ENCODE measurements around the gene HAX1.
"Not testable (repeated sequence)": the region's sequence is repeated elsewhere in the genome, so short reads cannot be mapped to it uniquely, and the experiment has no call there.

Gene HAX1

GRCh38 chr1:154287591-154287990 lies 15.2 kb downstream of the HAX1 start:
- not testable (repeated sequence) for DNase-seq

GRCh38 chr1:154288661-154289060 lies 16.2 kb downstream of the HAX1 start:
- DNase-seq, result no peak

GRCh38 chr1:154290921-154291320 lies 18.5 kb downstream of the HAX1 start:
- DNase-seq, result no peak

GRCh38 chr1:154295408-154296235 lies 23.2 kb downstream of the HAX1 start:
- no peak for DNase-seq

DNA sequence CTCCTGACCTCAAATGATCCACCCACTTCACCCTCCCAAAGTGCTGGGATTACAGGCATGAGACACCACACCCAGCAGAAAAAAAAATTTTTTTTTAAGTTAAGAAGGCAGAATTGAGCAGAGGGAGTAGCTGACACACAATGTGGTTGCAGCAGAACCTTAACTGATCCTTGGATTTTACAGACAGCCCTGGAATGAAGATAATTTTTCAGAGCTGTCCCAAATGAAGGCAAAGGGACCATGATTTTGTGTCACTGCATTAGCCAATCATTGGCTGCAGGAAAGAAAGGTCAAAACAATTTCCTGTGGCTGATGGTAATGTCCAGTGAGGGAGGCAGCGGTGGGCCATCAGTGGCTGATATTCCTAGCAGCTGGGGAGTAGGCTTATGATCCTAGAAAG lies 29.2 kb downstream of the HAX1 start:
- DNase-seq, result no peak

DNA sequence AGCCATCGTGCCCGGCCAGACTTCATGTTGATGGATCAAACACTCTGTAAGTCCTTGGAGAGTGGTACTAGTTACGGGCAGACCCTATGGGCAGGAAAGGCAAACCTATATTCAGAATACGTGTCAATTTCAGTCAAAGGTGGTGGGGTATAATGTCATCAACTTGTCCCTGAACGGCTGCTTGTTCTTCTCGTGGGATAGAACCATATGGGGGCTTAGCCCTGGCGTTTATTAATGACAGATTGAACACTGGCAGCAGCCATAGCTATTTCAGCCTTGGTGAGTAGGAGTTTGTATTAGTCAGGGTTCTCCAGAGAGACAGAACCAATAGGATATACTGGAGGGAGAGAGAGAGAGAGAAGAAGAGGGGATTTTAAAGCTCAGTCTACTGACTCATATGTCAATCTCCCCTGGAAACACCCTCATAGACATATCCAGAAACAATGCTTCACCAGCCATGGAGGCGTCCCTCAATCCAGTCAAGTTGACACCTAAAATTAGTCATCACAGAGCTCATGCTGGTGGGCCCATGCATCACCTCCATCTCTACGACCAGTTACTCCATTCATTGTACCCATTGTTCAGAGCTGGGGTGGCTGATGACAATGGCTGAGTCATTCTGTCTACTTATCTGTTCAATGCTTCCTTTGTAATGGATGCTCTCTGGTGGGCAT lies 32.4 kb downstream of the HAX1 start:
- DNase-seq, result no peak

DNA sequence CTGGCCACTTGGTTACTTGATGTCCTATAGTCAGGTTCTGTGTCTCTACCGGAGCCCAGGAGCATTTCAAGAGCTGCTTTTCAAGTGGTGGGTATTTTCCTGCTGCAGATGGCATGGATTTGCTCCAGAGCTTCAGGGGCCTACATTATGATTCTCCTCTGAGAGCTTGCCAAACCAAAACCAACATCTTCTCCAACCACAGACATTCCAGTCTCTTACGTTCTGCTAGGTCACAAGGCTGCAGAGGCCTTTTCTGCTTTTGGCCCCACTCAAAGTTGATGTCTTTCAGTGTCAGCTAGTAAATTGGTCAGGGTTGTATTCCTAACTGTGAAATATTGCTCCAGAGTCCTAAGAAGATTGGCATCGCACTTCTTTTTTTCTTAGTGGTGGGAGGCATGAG lies 33.7 kb downstream of the HAX1 start:
- no peak for DNase-seq

- not testable (repeated sequence) for DNase-seq
These were observed 35.3 kb downstream of the HAX1 start for GRCh38 chr1:154307670-154308270.

DNA sequence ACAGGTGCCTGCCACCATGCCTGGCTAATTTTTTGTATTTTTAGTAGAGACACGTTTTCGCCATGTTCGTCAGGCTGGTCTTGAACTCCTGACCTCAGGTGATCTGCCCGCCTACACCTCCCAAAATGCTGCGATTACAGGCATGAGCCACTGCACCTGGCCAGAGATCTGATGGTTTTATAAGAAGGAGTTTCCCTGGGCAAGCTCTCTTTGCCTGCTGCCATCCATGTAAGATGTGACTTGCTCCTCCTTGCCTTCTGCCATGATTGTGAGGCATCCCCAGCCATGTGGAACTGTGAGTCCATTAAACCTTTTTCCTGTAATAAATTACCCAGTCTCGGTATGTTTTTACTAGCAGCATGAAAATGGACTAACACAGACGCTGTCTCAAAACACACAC lies 36.7 kb downstream of the HAX1 start:
- DNase-seq, result not testable (repeated sequence)

DNA sequence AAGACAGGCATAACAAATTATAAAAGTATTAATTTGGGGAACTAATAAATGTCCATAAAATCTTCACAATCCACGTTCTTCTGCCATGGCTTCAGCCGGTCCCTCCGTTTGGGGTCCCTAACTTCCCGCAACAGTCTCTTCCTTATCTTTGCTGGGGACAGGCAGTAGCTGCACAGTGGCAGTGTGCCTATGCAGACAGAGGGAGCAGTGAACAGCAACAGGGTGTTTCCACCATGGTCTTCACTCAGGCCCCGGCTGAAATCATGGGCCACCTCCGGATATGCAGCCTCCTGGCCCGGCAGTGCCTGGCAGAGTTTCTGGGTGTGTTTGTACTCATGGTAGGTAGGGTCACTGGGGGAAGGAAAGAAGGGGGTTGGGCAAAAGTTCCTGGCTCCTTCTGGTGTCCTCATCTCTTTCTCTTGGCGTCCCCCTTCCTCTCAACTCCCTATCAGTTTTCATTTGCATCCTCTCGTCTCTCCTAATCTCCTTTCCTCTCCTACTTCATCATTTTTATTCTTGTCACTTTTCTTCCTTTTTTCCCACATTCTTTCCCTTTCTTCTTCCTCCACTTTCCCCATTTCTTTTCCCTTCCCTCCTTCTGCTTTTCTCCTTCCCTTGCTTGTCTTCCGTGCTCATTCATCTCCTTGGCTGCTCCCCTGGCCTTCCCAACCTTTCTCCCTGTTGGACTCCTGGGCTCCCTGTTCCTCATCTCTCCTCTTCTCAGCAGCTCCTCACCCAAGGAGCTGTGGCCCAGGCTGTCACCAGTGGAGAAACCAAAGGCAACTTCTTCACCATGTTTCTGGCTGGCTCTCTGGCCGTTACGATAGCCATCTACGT lies 40.0 kb downstream of the HAX1 start:
- not testable (repeated sequence) for DNase-seq

- no peak for DNase-seq
These were observed 40.6 kb downstream of the HAX1 start for GRCh38 chr1:154313066-154313356.

- not testable (repeated sequence) for DNase-seq
These were observed 41.8 kb downstream of the HAX1 start for GRCh38 chr1:154314226-154314625.

DNA sequence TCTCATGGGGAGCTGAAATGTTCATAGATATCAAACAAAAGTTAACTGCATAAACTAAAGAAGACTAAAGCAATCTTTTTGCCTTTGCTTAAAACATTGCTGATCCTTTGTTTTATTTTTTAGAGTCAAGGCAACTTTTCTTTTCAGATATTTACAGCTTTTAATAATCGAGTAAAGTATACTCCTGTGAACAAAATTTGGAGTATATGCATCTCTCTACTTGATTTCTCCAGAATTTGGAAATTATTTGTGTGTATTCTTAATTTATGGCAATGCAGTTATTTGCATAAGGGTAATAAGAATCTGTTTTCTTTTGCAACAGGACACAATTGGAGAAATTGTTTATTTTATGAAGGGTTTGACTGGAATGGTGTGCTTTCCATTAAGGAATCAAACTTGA lies 44.3 kb downstream of the HAX1 start:
- no peak for DNase-seq

DNA sequence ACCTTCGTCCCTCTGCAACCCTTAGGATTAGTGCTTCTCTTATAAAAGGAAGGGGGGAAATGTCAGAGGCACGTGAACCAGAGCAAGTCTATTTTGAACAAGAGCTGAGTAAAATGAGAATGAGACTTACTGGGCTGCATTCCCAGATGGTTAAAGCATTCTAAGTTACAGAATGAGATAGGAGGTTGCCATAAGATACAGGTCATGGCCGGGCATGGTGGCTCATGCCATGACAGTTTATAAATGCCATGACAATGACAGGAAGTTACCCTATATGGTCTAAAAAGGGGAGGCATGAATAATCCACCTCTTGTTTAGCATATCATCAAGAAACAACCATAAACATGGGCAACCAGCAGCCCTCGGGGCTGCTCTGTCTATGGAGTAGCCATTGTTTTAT lies 46.0 kb downstream of the HAX1 start:
- DNase-seq, result no peak

DNA sequence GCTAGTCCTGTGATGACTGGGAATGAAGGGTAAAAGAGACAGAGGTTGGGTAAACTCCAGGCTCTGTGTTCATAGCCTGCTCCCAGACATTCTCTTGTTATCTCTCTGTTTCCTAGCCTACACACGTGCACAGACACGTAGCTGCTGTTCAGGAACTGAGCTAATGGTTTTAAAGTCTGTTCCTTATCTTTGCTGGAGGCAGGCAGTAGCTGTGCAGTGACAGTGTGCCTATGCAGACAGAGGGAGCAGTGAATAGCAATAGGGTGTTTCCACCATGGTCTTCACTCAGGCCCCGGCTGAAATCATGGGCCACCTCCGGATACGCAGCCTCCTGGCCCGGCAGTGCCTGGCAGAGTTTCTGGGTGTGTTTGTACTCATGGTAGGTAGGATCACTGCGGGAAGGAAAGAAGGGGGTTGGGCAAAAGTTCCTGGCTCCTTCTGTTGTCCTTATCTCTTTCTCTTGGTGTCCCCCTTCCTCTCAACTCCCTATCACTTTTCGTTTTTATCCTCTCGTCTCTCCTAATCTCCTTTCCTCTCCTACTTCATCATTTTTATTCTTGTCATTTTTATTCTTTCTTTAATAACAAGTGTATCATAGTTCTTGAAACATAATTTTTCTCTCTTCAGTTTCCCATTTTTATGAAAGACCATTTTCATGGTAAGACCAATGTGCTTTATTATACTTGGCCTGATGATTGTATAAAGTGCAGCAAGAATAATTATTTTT lies 48.6 kb downstream of the HAX1 start, which contains the start of gene AQP10:
Gene AQP10, plus strand, starts transcription at position 212 of the 727 bp plus-strand sequence. Its CDS starts 63 bp downstream, at position 275.
- DNase-seq, result no peak

DNA sequence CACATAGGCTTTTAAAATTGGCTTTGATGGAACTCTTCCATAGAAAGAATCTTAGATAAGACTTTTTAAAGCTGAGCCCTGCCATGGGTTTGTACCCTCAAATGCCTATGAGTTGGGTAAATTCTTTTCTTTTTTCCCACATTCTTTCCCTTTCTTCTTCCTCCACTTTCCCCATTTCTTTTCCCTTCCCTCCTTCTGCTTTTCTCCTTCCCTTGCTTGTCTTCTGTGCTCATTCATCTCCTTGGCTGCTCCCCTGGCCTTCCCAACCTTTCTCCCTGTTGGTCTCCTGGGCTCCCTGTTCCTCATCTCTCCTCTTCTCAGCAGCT lies 49.1 kb downstream of the HAX1 start:
- not testable (repeated sequence) for DNase-seq

DNA sequence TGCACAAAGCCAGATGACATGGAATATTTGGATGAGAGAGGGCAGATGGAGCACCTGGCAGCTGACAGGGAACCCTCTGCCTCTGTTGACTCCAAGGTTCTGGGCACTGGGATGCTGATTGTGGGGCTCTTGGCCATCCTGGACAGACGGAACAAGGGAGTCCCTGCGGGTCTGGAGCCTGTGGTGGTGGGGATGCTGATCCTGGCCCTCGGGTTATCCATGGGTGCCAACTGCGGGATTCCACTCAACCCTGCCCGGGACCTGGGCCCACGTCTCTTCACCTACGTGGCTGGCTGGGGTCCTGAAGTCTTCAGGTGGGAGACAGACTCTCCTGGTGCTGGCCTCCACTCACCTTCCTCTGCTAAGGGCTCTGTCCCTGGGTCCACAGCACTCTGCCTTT lies 51.1 kb downstream of the HAX1 start:
- no peak for DNase-seq

- DNase-seq, result no peak
These were observed 51.8 kb downstream of the HAX1 start for GRCh38 chr1:154324241-154324640.

DNA sequence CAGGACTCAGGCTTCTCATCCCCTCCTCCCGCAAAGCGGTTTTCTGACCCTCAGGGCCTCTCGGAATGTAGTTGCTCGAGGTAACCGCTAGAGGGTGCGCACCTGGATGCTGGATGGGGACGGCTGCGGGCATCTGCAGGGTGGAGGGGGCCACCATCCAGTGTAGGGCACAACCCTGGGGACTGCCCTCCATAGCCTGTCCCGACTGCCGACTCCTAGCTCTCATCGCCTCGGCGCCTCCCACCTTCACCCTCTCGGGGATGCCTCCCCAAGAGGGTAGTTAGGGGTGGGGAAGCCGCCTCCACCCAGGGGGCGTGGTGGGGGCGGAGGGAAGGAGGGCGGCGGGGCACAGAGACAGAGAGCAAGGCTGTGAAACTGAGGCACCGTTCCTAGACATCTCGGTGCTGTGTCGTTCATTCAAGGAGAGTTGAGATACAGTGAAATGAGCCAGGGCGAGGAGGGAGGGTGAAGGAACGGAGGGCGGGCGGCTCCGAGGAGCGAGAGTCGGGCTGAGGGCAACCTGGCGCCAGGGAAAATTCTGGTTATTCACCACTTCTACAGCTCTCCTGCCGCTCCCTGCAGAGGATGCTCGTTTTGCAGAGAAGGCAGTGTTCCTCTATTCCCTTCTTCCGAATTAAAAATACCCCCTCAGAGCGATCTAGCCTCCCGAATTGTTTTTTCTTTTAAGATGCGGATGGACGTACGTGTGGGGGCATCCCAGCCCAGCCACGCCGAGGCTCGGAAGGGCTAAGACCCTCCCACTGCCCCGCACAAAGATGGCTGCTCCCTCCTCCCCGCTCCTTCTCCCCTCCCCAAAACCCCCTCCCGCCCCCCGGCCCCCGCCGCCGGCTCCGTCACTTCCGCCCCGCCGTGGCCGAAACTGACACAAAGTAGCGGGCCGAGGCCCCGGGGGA lies 52.5 kb downstream of the HAX1 start, which contains the start of gene ATP8B2:
Gene ATP8B2, plus strand, starts transcription at position 857 of the 914 bp plus-strand sequence. CDS start 2,617 bp downstream, outside the sequence.
- DNase-seq, result peak; percentile 81

All from NCI-H526 treated with DMSO at 0.1 percent for 48 hours (cell line).